MM.1S (cell line): ENCODE results near the gene NR0B2.

Experiments
- CTCF ChIP-seq: fragments of 300-600 bp; sonication (generic); IDR thresholded peaks from 2 replicates; pipeline ENCODE4 v1.5.1; 2016; ENCODE audit warnings: antibody characterized with exemption, low read length, mixed read lengths
- EZH2phosphoT487 ChIP-seq: fragments of 300-600 bp; sonication (generic); IDR thresholded peaks from 2 replicates; pipeline ENCODE4 v1.6.1; 2018; ENCODE audit warnings: antibody characterized with exemption, low read length

GRCh38 chr1:26959722-26960624 lies 46.2 kb upstream of the NR0B2 start, which contains the start of gene KDF1:
- TF ChIP-seq CTCF: no peak; the same call in 1 of the 2 replicates
- no peak for TF ChIP-seq EZH2phosphoT487
